IMR-90 (cell line): ENCODE measurements around the gene SELENOO. TPM values are rescaled to one million over a fixed set of nuclear protein-coding genes. Genes with fewer than 3 reads are reported as not detected.

Experiments
- polyA plus RNA-seq, 3 experiments: library from polyadenylated mRNA; depleted of rRNA; stranded (reverse); fragments of >200 nt; gene quantifications; 2 replicates each; pipeline ENCODE4 v1.2.3, GENCODE V29; 2012; ENCODE audit warnings: low replicate concordance in 1 of 3
- total RNA-seq: library from RNA; depleted of rRNA; stranded (reverse); fragments of >200 nt; gene quantifications from 2 replicates; pipeline ENCODE4 v1.2.3, GENCODE V29; 2012
- TF ChIP-seq, protein P1 (sequence below): fragments of 150-350 bp; IDR thresholded peaks from 2 replicates; pipeline ENCODE4 v1.6.1; 2016; ENCODE audit warnings: low read depth, mild to moderate bottlenecking, low read length, moderate library complexity, borderline replicate concordance

SELENOO gene
- total and polyA plus RNA-seq, 2 of the 4 experiments (the other 2 are of a cell fraction) = 10.4 to 21.4 TPM

DNA sequence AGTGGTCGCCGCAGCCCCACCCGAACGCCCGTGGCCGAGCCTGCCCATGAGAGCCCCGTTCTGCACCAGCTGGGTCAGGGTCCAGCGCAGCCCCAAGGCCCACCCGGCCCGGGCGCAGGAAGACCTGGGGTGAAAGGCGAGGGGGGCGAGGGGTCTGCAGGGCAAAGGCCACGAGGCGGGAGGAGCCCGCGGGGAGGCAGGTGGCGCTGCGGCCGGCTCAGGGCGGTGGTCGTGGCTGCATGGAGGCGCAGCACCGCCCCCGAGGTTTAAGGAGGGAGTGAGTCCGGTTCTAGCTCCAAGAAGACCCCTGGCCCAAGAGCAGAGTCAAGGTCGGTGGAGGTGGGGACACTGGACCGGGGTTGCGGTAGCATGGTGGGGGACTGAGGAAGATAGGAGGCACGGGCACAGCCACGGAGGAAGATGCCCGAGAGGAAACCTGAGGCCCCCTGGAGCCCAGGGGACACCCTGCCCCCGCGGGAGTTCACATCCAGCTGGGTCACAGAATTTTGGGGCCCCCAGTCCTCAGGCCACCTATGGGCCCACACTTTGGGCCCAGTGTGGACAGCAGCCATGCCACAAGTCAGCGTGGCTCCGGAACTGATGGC is 50.8 kb downstream of the SELENOO start (continued):
- TF ChIP-seq, protein P1, sequence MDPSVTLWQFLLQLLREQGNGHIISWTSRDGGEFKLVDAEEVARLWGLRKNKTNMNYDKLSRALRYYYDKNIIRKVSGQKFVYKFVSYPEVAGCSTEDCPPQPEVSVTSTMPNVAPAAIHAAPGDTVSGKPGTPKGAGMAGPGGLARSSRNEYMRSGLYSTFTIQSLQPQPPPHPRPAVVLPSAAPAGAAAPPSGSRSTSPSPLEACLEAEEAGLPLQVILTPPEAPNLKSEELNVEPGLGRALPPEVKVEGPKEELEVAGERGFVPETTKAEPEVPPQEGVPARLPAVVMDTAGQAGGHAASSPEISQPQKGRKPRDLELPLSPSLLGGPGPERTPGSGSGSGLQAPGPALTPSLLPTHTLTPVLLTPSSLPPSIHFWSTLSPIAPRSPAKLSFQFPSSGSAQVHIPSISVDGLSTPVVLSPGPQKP = no peak
